ENCODE data around the gene MR1.

MR1 gene

GRCh38 chr1:181033799-181034451 lies at the start of gene MR1:
Gene MR1 (plus strand): TSS chr1:181033983. CDS start chr1:181034008, 25 bp downstream.
- DNase-seq (ENCODE audit: extremely low read depth in 1 of 2, low read depth in 1 of 2), result no peak

- no peak for DNase-seq (ENCODE audit: extremely low read depth in 1 of 2, low read depth in 1 of 2)
Measured at GRCh38 chr1:180988253-180988752, 45.5 kb upstream of the MR1 start.

GRCh38 chr1:180994262-180994661 lies 39.5 kb upstream of the MR1 start:
- DNase-seq (ENCODE audit: extremely low read depth in 1 of 2, low read depth in 1 of 2), result peak in 1 of 2 donors; percentile 26

- DNase-seq (ENCODE audit: extremely low read depth in 1 of 2, low read depth in 1 of 2), result no peak
Measured at GRCh38 chr1:180997843-180998504, 35.8 kb upstream of the MR1 start.

- no peak for DNase-seq (ENCODE audit: extremely low read depth in 1 of 2, low read depth in 1 of 2)
Measured at GRCh38 chr1:181001091-181001780, 32.5 kb upstream of the MR1 start.

GRCh38 chr1:181002582-181003172 lies 31.1 kb upstream of the MR1 start:
- no peak for DNase-seq (ENCODE audit: extremely low read depth in 1 of 2, low read depth in 1 of 2)

GRCh38 chr1:181010789-181011188 lies 23.0 kb upstream of the MR1 start:
- no peak for DNase-seq (ENCODE audit: extremely low read depth in 1 of 2, low read depth in 1 of 2)

- DNase-seq (ENCODE audit: extremely low read depth in 1 of 2, low read depth in 1 of 2), result no peak
Measured at GRCh38 chr1:181011301-181012202, 22.2 kb upstream of the MR1 start.

- DNase-seq (ENCODE audit: extremely low read depth in 1 of 2, low read depth in 1 of 2), result no peak
Measured at GRCh38 chr1:181012203-181012745, 21.5 kb upstream of the MR1 start.

GRCh38 chr1:181013144-181013543 lies 20.6 kb upstream of the MR1 start:
- no peak for DNase-seq (ENCODE audit: extremely low read depth in 1 of 2, low read depth in 1 of 2)

- no peak for DNase-seq (ENCODE audit: extremely low read depth in 1 of 2, low read depth in 1 of 2)
Measured at GRCh38 chr1:181014477-181015250, 19.1 kb upstream of the MR1 start.

GRCh38 chr1:181015251-181015615 lies 18.6 kb upstream of the MR1 start:
- DNase-seq (ENCODE audit: extremely low read depth in 1 of 2, low read depth in 1 of 2), result no peak

GRCh38 chr1:181016563-181016962 lies 17.2 kb upstream of the MR1 start:
- DNase-seq (ENCODE audit: extremely low read depth in 1 of 2, low read depth in 1 of 2), result no peak

- no peak for DNase-seq (ENCODE audit: extremely low read depth in 1 of 2, low read depth in 1 of 2)
Measured at GRCh38 chr1:181018901-181019681, 14.7 kb upstream of the MR1 start.

- no peak for DNase-seq (ENCODE audit: extremely low read depth in 1 of 2, low read depth in 1 of 2)
Measured at GRCh38 chr1:181021159-181021558, 12.6 kb upstream of the MR1 start.

GRCh38 chr1:181021811-181022434 lies 11.9 kb upstream of the MR1 start:
- DNase-seq (ENCODE audit: extremely low read depth in 1 of 2, low read depth in 1 of 2), result peak; percentile 53

GRCh38 chr1:181023265-181024057 lies 10.3 kb upstream of the MR1 start:
- no peak for DNase-seq (ENCODE audit: extremely low read depth in 1 of 2, low read depth in 1 of 2)

Measured in stimulated activated CD8-positive, alpha-beta memory T cell treated with anti-CD3 and anti-CD28 coated beads, Interleukin-7, amount 100 ng/mL, for 48 hours (primary cell).